ENCODE results near the gene GABRG3.

GABRG3 gene

GRCh38 chr15:27398631-27399161 is 427.7 kb downstream of the GABRG3 start:
- in situ Hi-C loops (cut with MboI; ENCODE audit: low sequenced_read_pairs) = no loop called here

GRCh38 chr15:27399241-27399640 is 428.3 kb downstream of the GABRG3 start:
- in situ Hi-C loops (cut with MboI; ENCODE audit: low sequenced_read_pairs) = no loop called here

GRCh38 chr15:27401471-27401870 is 430.5 kb downstream of the GABRG3 start:
- in situ Hi-C loops (cut with MboI; ENCODE audit: low sequenced_read_pairs) = no loop called here

- in situ Hi-C loops (cut with MboI; ENCODE audit: low sequenced_read_pairs) = no loop called here
Measured at GRCh38 chr15:27408428-27408827, 437.4 kb downstream of the GABRG3 start.

- in situ Hi-C loops (cut with MboI; ENCODE audit: low sequenced_read_pairs) = no loop called here
Measured at GRCh38 chr15:27410996-27411605, 440.1 kb downstream of the GABRG3 start.

- in situ Hi-C loops (cut with MboI; ENCODE audit: low sequenced_read_pairs) = no loop called here
Measured at GRCh38 chr15:27412415-27412814, 441.4 kb downstream of the GABRG3 start.

- in situ Hi-C loops (cut with MboI; ENCODE audit: low sequenced_read_pairs) = no loop called here
Measured at GRCh38 chr15:27414168-27414870, 443.3 kb downstream of the GABRG3 start.

- in situ Hi-C loops (cut with MboI; ENCODE audit: low sequenced_read_pairs) = no loop called here
Measured at GRCh38 chr15:27418726-27419125, 447.7 kb downstream of the GABRG3 start.

GRCh38 chr15:27422997-27423396 is 452.0 kb downstream of the GABRG3 start:
- in situ Hi-C loops (cut with MboI; ENCODE audit: low sequenced_read_pairs) = no loop called here

- in situ Hi-C loops (cut with MboI; ENCODE audit: low sequenced_read_pairs) = no loop called here
Measured at GRCh38 chr15:27426805-27427204, 455.8 kb downstream of the GABRG3 start.

GRCh38 chr15:27427276-27427675 is 456.3 kb downstream of the GABRG3 start:
- in situ Hi-C loops (cut with MboI; ENCODE audit: low sequenced_read_pairs) = no loop called here

GRCh38 chr15:27428151-27428550 is 457.2 kb downstream of the GABRG3 start:
- in situ Hi-C loops (cut with MboI; ENCODE audit: low sequenced_read_pairs) = no loop called here

- in situ Hi-C loops (cut with MboI; ENCODE audit: low sequenced_read_pairs) = no loop called here
Measured at GRCh38 chr15:27429577-27429976, 458.6 kb downstream of the GABRG3 start.

- in situ Hi-C loops (cut with MboI; ENCODE audit: low sequenced_read_pairs) = no loop called here
Measured at GRCh38 chr15:27433604-27434003, 462.6 kb downstream of the GABRG3 start.

GRCh38 chr15:27438403-27439375 is 467.7 kb downstream of the GABRG3 start:
- in situ Hi-C loops (cut with MboI; ENCODE audit: low sequenced_read_pairs) = no loop called here

- in situ Hi-C loops (cut with MboI; ENCODE audit: low sequenced_read_pairs) = no loop called here
Measured at GRCh38 chr15:27441120-27441519, 470.1 kb downstream of the GABRG3 start.

- in situ Hi-C loops (cut with MboI; ENCODE audit: low sequenced_read_pairs) = no loop called here
Measured at GRCh38 chr15:27448234-27448633, 477.3 kb downstream of the GABRG3 start.

GRCh38 chr15:27448986-27449385 is 478.0 kb downstream of the GABRG3 start:
- in situ Hi-C loops (cut with MboI; ENCODE audit: low sequenced_read_pairs) = no loop called here

GRCh38 chr15:27449941-27450340 is 479.0 kb downstream of the GABRG3 start:
- in situ Hi-C loops (cut with MboI; ENCODE audit: low sequenced_read_pairs) = no loop called here

- in situ Hi-C loops (cut with MboI; ENCODE audit: low sequenced_read_pairs) = no loop called here
Measured at GRCh38 chr15:27454281-27455075, 483.5 kb downstream of the GABRG3 start.

Data from hTERT RPE-1 (cell line).